Aortic smooth muscle cell (primary cell): ENCODE measurements around the gene SLC22A6. TPM values are rescaled to one million over a fixed set of nuclear protein-coding genes. Genes with fewer than 3 reads are reported as not detected.

Experiments used
- total RNA-seq: library from RNA; depleted of rRNA; stranded (reverse); fragments of >200 nt; gene quantifications from 2 replicates; pipeline ENCODE4 v1.2.3, GENCODE V29; 2014

The SLC22A6 gene, protein sequence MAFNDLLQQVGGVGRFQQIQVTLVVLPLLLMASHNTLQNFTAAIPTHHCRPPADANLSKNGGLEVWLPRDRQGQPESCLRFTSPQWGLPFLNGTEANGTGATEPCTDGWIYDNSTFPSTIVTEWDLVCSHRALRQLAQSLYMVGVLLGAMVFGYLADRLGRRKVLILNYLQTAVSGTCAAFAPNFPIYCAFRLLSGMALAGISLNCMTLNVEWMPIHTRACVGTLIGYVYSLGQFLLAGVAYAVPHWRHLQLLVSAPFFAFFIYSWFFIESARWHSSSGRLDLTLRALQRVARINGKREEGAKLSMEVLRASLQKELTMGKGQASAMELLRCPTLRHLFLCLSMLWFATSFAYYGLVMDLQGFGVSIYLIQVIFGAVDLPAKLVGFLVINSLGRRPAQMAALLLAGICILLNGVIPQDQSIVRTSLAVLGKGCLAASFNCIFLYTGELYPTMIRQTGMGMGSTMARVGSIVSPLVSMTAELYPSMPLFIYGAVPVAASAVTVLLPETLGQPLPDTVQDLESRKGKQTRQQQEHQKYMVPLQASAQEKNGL
- not detected in 2 replicates for total RNA-seq

DNA sequence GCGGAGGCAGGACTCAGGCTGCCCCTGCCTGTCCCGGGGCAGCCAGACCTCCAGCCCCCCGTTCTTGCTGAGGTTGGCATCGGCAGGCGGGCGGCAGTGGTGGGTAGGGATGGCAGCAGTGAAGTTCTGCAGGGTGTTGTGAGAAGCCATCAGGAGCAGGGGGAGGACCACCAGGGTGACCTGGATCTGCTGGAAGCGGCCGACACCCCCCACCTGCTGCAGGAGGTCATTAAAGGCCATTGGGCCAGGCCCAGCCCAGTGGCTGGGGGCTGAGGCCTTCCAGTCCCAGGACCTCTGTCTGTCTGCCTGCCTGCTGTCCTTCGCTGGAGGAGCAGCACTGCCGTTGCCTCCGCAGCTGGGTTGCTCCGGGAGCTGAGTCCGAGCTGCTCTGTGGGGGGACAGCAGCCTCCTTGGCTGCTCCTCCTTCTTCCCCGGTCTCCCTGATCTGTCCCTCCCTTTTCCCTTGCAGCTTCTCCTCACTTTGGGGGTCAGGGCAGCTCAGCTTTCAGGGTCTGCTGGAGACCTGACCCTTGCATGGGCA is at the start of gene SLC22A6:
Gene SLC22A6 (minus strand): TSS at position 517 of the 541 bp plus-strand sequence. CDS start 277 bp downstream, at position 240.

DNA sequence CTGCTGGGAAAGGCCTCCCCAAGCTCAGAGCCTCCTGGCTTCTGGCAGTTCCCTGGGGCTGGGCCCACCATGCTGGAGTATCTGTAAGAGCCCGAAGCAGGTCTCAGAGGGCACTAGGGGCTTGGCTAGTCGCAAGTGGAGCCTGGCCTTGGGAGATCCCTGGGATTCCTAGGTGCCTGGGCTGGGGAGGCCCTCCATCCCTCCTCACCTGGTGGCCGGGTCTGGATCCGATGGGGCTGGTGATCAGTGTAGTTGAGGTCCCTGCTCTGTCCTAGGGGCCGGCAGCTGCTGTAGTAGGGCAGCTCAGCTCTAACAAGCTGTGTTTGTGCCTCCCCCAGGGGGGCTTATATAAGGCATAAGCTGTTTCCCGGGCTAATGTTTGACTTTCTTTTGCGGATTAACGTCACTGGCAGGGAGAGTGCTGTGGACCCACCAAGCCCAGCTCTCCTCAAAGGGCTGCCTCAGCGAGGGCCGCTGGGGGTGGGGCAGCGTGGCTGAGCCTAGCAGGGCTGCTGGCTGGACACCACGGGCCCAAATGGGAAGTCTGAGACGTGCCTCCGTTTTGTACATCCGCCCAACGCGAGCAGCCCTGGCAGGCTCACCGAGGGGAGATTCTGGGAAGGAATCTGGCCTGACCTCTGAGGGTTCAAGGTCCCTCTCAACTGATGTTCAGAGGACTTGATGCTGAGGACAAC is 30.9 kb upstream of the SLC22A6 start, which contains the start of gene SLC22A8:
Gene SLC22A8 (minus strand): TSS at position 321 of the 695 bp plus-strand sequence. CDS start 883 bp downstream, outside the sequence.

Other genes starting within 250 kb of the SLC22A6 start
- 11.0 and 11.2 TPM in 2 replicates for gene ZBTB3, start 230.8 kb downstream of the SLC22A6 start, total RNA-seq
- gene POLR2G, start 223.4 kb downstream of the SLC22A6 start, total RNA-seq: 97.0 and 98.7 TPM in 2 replicates
- gene TAF6L, start 213.6 kb downstream of the SLC22A6 start, total RNA-seq: 16.2 and 17.6 TPM in 2 replicates
- gene TMEM179B, start 197.6 kb downstream of the SLC22A6 start, total RNA-seq: 24.3 and 24.4 TPM in 2 replicates
- gene TMEM223, start 193.0 kb downstream of the SLC22A6 start, total RNA-seq: 13.2 and 15.1 TPM in 2 replicates
- 15.5 and 21.6 TPM in 2 replicates for gene NXF1, start 179.5 kb downstream of the SLC22A6 start, total RNA-seq
- gene STX5, start 152.9 kb downstream of the SLC22A6 start, total RNA-seq: 41.7 and 42.4 TPM in 2 replicates
- gene TEX54, start 152.1 kb downstream of the SLC22A6 start, total RNA-seq: not detected in 2 replicates
- gene WDR74, start 145.4 kb downstream of the SLC22A6 start, total RNA-seq: 31.3 and 49.8 TPM in 2 replicates
- gene SLC3A2, start 104.1 kb downstream of the SLC22A6 start, total RNA-seq: 175 and 242 TPM in 2 replicates
- not detected in 2 replicates for gene CHRM1, start 63.6 kb downstream of the SLC22A6 start, total RNA-seq
- gene SLC22A8, start 30.9 kb upstream of the SLC22A6 start, total RNA-seq: not detected in 2 replicates
- gene SLC22A24, start 159.3 kb upstream of the SLC22A6 start, total RNA-seq: not detected in 2 replicates